MG63 (cell line): ENCODE results near the gene ZNF746. TPM values are rescaled to one million over a fixed set of nuclear protein-coding genes. Genes with fewer than 3 reads are reported as not detected.
A peak's percentile ranks its signal among the peaks of the same experiment; 100 is the strongest.
"Not testable (repeated sequence)": the region's sequence is repeated elsewhere in the genome, so short reads cannot be mapped to it uniquely, and the experiment has no call there.

ENCODE experiments used
- DNase-seq: peaks from one replicate; pipeline ENCODE4 v3.0.0-alpha.2; 2020
- H3K27me3 ChIP-seq: fragments of 250-450 bp; sonication (Bioruptor Pico); 2 replicates; pipeline ENCODE4 v1.5.1; 2020; ENCODE audit warnings: mild to moderate bottlenecking, moderate library complexity
- H3K36me3 ChIP-seq: fragments of 250-450 bp; sonication (Bioruptor Pico); 2 replicates; pipeline ENCODE4 v1.5.1; 2020; ENCODE audit warnings: mild to moderate bottlenecking, moderate library complexity
- H3K4me3 ChIP-seq: fragments of 250-450 bp; sonication (Bioruptor Pico); 2 replicates; pipeline ENCODE4 v1.5.1; 2020; ENCODE audit warnings: mild to moderate bottlenecking, moderate library complexity
- H3K9me3 ChIP-seq: fragments of 250-450 bp; sonication (Bioruptor Pico); 2 replicates; pipeline ENCODE4 v1.5.1; 2020; ENCODE audit warnings: mild to moderate bottlenecking, moderate library complexity
- total RNA-seq: library from RNA; depleted of rRNA; stranded (reverse); fragments of >200 nt; shearing (Covaris generic); gene quantifications from 2 replicates; pipeline ENCODE4 v1.2.3, GENCODE V29; 2014; ENCODE audit warnings: low replicate concordance

Gene ZNF746
- total RNA-seq, 1 experiment from 2014 or later = 14.4 TPM

DNA sequence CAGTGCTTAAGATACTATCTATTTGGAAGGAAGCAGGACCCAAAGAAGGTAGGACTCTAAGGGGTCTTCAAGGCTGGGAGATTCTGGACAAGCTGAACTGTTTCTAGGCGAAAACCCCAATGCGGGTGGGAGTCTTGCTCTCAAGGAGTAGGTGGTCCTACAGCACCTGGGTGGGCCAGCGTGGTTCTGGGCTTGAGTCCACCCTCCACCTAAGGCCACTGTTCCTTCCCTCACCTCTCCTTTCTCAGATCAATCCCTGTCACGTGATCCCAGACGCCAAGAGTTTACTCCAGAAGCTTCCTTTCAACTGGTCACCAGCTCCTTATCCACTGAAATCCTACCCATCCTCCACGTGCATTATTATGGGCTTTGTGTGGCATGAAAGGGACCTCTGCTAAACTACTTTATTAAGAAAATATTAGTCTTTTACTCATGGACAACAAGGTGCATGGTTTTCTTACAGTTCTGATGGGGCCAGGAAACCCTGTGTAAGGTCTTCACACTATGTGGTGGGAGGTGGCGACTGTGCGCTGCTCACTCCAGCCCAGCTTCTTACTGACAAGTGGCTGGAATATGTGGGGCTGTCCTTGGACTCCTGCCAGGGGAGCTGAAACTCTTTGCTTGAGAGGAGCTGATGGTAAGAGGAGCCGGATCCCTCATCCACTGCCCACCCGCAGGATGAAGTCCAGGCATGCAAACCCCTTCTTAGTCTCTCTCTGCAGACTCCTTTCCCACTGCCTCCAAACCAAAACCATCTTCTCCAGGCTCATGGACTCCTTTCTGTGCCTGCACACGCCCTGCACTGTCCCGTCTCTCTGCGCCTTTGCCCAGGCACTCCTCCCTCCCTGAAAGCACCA lies 1.6 kb downstream of the ZNF746 start:
- Histone ChIP-seq H3K9me3 (no peaks in the 10 kb centered on the region), H3K36me3 (peaks cover 4% of the 10 kb centered on the region), H3K4me3 (peak overlapping the region; percentile 58), H3K27me3 (no peaks in the 10 kb centered on the region)
- peak; percentile 45 for DNase-seq

DNA sequence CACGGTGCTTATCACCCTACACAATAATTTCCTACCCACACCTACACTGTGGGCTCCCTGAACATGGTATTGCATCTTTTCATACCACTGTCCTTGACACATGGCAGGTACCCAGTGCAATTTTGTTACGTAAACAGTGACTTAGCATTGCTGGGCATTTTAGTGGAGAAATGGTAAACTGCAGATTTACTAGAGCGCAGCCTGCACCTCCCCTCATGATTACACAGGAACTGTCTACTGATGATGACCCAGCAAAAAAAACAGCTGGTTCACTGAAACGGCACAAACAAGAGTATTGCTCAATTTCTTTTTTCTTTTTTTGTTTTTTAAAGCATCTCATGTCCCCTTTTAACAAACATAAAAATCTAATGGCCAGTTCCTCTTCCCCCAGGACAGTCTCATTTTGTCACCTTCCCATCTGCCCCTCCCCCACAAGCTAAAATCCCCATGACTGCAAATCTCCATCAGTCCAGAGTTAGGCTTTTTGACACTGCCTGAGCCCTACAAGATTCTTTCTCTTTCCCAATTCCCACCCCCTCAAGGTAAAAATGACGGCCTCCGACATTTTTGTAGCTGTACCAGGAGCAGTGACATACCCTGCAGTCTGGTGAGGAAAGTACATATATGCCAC lies 2.8 kb downstream of the ZNF746 start:
- Histone ChIP-seq H3K27me3 (no peaks in the 10 kb centered on the region), H3K4me3 (no peak overlapping the region), H3K9me3 (no peaks in the 10 kb centered on the region), H3K36me3 (peaks cover 4% of the 10 kb centered on the region)
- no peak for DNase-seq

DNA sequence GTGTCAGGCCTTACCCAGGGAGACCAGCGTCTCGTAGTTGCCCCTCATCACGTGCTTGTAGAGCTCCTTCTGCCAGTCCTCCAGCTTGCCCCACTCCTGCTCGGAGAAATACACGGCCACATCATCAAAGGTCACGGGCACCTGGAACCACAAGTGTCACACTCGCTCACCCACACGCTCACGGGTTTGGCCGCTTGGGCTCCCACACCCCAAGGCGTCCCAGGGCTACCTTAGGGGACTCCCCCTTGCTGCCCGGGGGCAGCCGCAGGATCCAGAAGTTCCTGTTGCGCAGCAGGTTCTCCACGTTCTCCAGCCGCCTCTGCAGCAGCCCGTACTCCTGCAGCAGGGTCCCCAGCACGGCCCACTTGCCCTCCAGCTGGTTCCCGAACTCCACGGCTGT lies 3.6 kb downstream of the ZNF746 start:
- not testable (repeated sequence) for H3K9me3 ChIP-seq, H3K36me3 ChIP-seq, H3K4me3 ChIP-seq, DNase-seq, H3K27me3 ChIP-seq

DNA sequence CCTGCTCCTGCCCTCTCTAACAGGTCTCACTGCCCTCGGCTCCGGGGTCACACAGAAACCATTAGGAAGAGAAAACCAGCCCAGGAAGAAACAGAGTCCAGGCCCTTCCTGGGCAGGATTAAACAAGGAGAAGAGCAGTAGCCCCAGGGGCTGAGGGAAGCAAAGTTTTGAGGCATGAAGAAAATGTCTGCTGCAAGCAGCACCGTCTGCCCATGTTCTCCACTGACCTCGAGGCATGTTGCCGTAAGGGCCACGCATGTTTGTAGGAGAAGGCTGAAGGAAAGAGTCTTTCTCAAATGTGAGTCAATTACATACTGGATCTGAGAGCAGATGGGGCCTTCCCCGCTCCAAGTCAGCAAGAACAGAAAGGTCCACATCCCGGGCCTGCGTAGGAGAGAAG lies 4.2 kb downstream of the ZNF746 start:
- Histone ChIP-seq H3K9me3 (no peaks in the 10 kb centered on the region), H3K4me3 (no peak overlapping the region), H3K27me3 (no peaks in the 10 kb centered on the region), H3K36me3 (peaks cover 4% of the 10 kb centered on the region)
- no peak for DNase-seq

DNA sequence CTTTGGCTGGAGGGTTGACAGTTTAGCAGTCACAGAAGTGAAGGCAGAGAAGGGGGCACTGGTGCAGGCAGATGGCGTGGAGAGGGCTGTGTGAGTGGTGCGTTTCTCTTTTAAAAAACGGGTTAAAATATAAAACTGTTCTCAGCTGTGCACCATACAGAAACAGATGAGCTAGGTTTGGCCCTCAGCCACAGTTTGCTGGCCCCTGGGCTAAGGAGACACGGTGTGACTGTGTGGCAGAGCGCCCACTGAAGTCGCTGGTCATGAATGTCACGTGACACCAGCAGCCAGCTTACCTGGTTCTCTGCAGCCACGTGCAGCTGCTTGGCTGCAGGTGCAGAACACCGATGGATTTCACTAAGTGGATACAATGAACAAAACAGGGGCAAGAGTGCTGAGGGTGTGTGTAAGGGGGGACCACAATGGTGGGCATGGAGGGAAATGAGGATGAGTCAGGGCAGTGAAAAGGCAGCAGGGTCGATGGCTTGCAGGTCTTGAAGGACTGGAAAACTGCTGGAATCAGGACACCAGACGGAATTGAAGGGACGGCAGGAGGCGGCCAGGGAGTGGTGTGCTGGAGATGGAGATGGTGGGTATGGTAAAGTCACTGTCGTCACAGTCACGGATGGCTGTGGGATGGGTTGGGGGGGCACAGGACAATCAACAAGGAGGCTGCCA lies 7.4 kb downstream of the ZNF746 start:
- H3K27me3 ChIP-seq = no peaks in the 10 kb centered on the region
- DNase-seq = no peak
- H3K4me3 ChIP-seq = no peak overlapping the region
- no peaks in the 10 kb centered on the region for H3K9me3 ChIP-seq
- peaks cover 12% of the 10 kb centered on the region for H3K36me3 ChIP-seq

DNA sequence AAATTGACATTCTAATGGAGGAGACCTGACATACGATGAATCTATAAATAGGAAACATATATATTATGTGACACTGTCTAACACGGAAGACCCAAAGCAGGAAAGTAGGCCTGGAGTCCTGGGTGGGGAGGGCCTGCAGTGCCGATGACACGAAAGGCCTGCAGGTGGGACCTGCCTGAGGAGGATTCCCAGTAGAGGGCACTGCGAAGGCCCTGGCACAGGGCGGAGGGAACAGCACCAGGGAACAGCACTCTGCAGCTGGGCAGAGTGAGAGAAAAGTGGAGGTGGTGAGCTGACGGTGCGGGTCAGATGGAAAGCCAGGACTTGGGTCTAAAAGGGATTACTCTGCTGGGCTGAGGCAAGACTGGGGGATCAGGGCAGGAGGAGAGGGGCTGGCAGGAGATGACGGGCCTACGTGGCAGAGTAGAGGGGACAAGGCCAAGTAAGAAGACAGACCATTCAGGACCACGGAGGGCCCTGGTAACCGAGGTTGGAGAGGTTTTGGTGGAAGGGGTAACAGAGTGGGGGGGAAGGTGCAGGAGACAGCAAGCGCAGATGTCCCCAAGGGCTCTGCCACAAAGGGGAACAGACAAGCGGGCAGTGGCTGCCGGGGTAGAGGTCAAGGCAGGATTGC lies 8.1 kb downstream of the ZNF746 start:
- no peaks in the 10 kb centered on the region for H3K27me3 ChIP-seq
- no peak overlapping the region for H3K4me3 ChIP-seq
- no peak for DNase-seq
- H3K36me3 ChIP-seq = peaks cover 12% of the 10 kb centered on the region
- H3K9me3 ChIP-seq = no peaks in the 10 kb centered on the region

DNA sequence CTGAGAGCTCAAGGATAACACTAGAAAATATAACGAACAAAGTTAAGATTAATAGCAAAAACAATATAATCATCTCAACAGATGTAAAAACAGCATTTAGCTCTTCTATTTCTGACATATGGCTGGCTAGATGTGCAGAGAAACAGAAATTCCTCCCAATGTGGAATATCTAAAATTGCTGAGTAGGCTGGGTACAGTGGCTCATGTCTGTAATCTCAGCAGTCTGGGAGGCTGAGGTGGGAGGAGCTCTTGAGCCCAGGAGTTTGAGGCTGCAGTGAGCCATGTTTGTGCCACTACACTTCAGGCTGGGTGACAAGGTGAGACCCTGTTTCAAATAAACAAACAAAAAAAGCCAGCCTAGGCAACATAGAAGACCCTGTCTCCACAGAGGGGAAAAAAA lies 18.0 kb downstream of the ZNF746 start:
- no peaks in the 10 kb centered on the region for H3K9me3 ChIP-seq
- H3K36me3 ChIP-seq = peaks cover 28% of the 10 kb centered on the region
- DNase-seq = no peak
- H3K4me3 ChIP-seq = no peak overlapping the region
- no peaks in the 10 kb centered on the region for H3K27me3 ChIP-seq

DNA sequence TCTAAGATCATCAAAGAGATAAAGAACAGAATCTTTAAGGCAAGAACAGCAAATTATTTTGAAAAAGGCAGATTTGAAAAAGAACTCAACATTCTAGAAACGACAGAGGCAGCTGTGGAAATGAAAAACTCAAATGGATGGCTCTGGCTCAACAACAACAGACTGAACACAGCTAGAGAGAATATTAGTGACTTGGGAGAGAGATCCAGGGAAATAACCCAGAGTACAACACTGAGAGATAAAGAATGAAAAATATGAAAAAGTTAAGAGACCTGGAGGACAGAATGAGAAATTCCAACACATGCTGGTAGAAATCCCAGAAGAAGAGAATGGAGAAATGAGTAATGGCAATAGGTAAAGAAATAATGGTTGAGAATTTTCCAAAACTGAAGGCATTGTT lies 18.9 kb downstream of the ZNF746 start:
- H3K27me3 ChIP-seq = no peaks in the 10 kb centered on the region
- DNase-seq = no peak
- no peak overlapping the region for H3K4me3 ChIP-seq
- H3K9me3 ChIP-seq = no peaks in the 10 kb centered on the region
- peaks cover 28% of the 10 kb centered on the region for H3K36me3 ChIP-seq

DNA sequence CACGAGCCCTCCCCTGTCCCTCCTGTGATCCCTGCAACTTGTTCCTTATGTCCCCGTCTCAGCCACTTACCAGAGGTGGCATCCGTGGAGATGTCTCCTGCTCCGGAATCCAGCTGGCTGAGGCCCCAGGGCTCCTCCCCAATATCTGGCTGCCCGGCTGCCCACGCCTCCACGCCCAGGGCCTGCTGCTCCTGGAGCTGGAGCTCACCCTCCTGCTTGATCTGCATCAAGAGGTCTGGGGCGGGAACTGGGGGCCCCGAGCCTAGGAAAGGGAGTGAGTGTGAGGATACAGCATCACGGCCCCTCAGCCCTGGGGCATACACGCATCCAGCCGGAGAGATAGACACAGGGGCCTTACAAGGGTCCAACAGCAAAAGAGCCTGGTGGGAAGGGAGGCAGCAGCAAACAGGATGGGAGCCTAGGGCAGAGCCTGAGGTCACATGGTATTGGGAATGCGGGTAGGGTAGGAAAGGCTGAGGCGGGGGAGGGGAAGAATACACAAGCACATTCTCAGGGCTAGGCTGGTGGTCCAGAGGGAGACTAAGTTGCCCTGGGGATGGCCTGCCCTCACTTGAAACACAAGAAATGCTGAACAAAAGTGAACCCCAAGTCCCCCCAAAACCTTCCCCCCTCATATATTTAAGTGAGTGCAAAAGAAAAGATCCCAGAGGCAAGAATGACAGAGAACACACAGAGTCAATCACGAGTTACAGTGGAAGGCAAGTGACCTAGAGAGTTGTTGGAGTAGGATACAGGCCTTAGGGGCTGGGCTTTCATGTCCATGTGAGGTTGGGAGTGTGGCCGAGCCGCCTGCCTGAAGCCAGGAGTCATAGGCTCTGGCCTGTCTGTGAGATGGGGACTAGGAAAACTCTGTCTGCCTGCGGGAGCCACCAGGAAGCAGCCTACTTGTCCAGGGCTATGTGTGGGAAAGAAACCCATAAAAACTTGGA lies 19.8 kb downstream of the ZNF746 start:
- Histone ChIP-seq H3K27me3 (no peaks in the 10 kb centered on the region), H3K4me3 (no peak overlapping the region), H3K36me3 (peaks cover 28% of the 10 kb centered on the region), H3K9me3 (no peaks in the 10 kb centered on the region)
- DNase-seq = no peak

DNA sequence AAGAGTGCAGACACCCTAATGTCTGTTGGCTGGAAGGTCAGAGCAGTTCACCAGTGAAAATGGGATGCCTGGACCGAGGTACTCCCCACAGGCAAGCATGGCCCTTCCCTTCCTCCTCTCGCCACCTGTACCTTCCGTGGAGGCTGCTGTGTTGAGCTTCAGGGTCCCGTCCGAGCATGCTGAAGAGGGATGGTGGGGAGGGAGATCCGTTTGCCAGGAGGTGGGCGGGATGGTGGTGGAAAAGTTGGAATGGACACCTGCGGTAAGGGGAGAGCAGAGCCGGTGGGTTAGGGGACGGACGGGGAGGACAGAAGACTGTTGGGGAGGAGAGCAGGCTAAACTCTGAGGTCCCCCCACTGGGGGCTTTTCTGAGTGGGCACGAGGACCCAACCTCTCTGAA lies 20.8 kb downstream of the ZNF746 start:
- DNase-seq = no peak
- Histone ChIP-seq H3K9me3 (no peaks in the 10 kb centered on the region), H3K4me3 (no peak overlapping the region), H3K27me3 (no peaks in the 10 kb centered on the region), H3K36me3 (peaks cover 28% of the 10 kb centered on the region)

DNA sequence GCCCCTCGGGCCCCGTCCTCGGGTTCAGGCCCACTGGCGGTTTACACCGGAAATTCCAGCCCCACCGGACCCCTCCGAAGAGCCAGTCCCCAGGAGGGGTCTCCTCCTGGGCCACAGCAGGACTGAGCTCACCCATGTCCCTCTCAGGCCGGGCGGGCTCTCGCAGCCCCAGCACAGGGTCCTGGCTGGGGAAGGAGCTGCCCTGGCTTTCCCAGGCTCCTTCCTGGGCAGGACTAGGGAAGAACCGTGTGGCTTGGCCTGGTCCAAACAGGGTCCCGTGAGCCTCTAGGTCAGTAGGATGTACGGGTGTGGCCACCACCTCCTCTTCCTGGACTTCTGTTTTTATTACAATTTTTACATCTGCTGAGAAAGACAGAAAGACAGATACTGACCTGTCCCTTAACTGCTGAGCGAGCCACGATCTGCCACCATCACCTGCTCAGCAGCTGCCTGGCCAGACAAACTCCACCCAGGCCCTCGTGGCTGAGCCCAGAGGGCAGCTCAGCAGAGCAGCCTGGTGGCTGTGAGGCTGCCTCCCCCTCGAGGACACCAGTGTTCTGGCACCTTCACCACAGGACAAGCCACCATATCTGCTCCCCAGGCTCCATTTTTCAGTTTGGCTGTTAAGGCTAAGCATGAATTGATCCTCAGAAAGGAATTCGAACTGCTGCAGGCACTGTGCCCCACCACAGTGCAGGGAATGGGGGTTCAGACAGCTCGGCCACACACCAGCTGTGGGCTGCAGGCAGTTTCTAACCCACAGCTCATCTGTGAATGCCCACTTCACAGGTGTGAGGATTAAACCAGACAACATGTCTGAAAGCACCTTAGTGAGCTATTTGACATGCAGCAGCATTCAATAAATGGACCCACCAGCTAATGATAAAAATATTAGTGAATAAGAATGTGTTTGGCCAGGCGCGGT lies 22.2 kb downstream of the ZNF746 start:
- no peak overlapping the region for H3K4me3 ChIP-seq
- no peaks in the 10 kb centered on the region for H3K9me3 ChIP-seq
- no peak for DNase-seq
- no peaks in the 10 kb centered on the region for H3K27me3 ChIP-seq
- peaks cover 22% of the 10 kb centered on the region for H3K36me3 ChIP-seq

DNA sequence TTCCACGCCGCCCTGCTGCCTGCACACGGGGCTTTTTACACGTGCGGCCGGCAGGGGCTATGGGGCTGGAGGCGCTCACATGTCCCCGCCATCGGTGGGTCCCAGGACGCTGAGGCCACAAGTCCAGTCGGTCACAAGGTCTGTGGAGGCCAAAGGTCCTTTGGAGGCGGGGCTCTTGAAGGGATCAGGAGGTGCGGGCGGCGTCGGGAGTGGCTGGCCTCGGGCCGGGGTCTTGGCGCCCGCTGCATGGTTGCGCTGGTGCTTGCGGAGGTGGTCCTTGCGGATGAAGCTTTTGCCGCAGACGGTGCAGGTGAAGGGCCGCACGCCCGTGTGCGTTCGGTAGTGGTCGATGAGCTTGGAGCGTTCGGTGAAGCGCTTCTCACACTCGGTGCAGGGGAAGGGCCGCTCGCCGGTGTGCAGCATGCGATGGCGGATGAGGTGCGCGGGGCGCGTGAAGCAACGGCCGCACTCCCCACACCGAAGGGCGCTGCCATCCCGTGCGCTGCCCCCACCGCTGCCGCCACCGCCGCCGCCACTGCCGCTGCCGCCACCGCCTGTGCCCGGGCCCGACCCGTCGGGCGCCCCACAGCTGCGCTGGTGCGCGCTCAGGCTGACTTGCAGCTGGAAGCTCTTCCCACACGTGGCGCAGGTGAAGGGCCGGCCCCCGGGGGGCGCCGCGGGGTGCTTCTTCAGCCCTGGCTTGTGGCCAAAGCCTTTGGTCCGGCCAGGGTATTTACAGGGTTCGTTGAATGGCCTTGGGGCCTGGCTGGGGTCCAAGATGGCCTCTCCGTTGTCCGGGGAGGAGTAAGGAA lies 23.1 kb downstream of the ZNF746 start:
- no peaks in the 10 kb centered on the region for H3K27me3 ChIP-seq
- H3K4me3 ChIP-seq = no peak overlapping the region
- no peak for DNase-seq
- no peaks in the 10 kb centered on the region for H3K9me3 ChIP-seq
- H3K36me3 ChIP-seq = peaks cover 20% of the 10 kb centered on the region

DNA sequence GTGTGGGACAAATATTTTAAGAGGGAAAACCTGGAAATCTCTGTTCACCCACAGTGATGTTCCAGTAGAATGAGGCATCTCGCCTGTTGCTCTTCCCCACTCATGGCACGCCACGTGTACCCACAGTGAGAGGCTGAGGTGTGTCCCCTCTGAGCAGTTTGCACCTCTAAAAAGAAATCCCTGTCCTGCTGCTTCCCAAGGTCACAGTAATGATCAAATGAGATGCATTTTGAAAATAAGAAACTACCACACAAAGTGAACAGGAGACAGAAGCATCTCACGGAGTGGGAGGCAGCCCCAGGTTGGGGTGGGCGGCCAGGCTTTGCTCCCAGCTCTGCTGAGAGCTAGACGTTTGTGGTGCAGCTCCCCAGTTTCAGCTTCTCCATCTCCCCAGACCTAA lies 24.4 kb downstream of the ZNF746 start:
- Histone ChIP-seq H3K27me3 (no peaks in the 10 kb centered on the region), H3K4me3 (no peak overlapping the region), H3K36me3 (peaks cover 13% of the 10 kb centered on the region), H3K9me3 (no peaks in the 10 kb centered on the region)
- no peak for DNase-seq

DNA sequence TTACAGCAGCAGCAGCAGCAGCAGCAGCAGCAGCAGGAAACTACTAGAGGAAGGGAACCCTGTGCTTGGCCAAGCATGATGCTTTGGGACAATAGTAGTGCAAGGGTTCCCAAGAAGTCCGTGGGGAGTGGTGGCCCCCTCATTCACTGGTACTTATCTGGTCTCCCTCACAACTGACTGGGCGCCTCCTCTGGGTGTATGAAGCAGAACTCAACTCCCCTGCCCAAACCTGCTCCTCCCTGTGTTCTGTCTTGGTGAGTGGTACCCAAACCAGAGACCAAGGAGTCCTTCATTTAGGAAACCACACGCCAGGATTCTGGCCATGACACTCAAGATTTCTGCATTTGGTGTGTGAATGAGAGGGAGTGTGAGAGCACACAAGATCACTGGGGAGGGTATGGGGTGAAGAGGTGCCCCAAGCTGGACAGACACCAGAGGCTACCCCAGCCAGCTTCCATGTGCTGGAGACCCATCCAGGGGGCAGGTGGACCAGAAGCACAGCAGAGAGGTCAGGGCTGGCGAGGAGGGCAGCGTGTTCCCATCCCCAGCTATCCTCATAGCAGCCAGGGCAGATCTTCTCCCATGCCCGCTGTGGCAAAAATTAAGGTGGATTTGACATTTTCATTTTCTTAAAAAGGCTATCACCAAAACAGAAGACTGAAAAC lies 26.2 kb downstream of the ZNF746 start:
- H3K27me3 ChIP-seq = no peaks in the 10 kb centered on the region
- H3K4me3 ChIP-seq = no peak overlapping the region
- no peaks in the 10 kb centered on the region for H3K9me3 ChIP-seq
- peaks cover 11% of the 10 kb centered on the region for H3K36me3 ChIP-seq
- no peak for DNase-seq
